ENCODE results near the gene PATJ. TPM values are rescaled to one million over a fixed set of nuclear protein-coding genes. Genes with fewer than 3 reads are reported as not detected.

Gene PATJ
- total RNA-seq, 1 experiment from 2014 or later: 72.2 TPM

- intact Hi-C loops (cut with micrococcal nuclease; ENCODE audit: unreplicated experiment): no loop called here
- Mint-ChIP-seq H3K36me3 (ENCODE audit: insufficient read depth, unreplicated experiment) (no peaks in the 10 kb centered on the region), H3K27ac (ENCODE audit: unreplicated experiment) (no peak overlapping the region), H3K4me1 (ENCODE audit: low read depth, unreplicated experiment) (no peaks in the 10 kb centered on the region), H3K27me3 (ENCODE audit: unreplicated experiment) (peaks cover 7% of the 10 kb centered on the region), H3K9me3 (ENCODE audit: low read depth, unreplicated experiment) (peaks cover 4% of the 10 kb centered on the region), H3K4me3 (ENCODE audit: low read depth, unreplicated experiment) (no peak overlapping the region)
- no peak for TF ChIP-seq CTCF (IDR thresholded peaks at IDR 0.05; ENCODE audit: unreplicated experiment)
- no TSS peak for BruUV-seq (replicated peaks)
- CTCF ChIA-PET: interaction anchor here (0.7 kb wide), 1 partner anchor 82 kb away, joined by 3 read pairs; no protein-coding TSS in a partner anchor
- no peak for DNase-seq
Measured at GRCh38 chr1:62198069-62198780, 455.9 kb downstream of the PATJ start.

- Mint-ChIP-seq H3K27ac (ENCODE audit: unreplicated experiment) (no peak overlapping the region), H3K4me3 (ENCODE audit: low read depth, unreplicated experiment) (no peak overlapping the region), H3K36me3 (ENCODE audit: insufficient read depth, unreplicated experiment) (no peaks in the 10 kb centered on the region), H3K4me1 (ENCODE audit: low read depth, unreplicated experiment) (no peaks in the 10 kb centered on the region), H3K27me3 (ENCODE audit: unreplicated experiment) (peaks cover 5% of the 10 kb centered on the region), H3K9me3 (ENCODE audit: low read depth, unreplicated experiment) (peaks cover 4% of the 10 kb centered on the region)
- no TSS peak for BruUV-seq (replicated peaks)
- CTCF ChIA-PET: no interaction called here
- intact Hi-C loops (cut with micrococcal nuclease; ENCODE audit: unreplicated experiment): no loop called here
- DNase-seq: no peak
- TF ChIP-seq CTCF (IDR thresholded peaks at IDR 0.05; ENCODE audit: unreplicated experiment): no peak
Measured at GRCh38 chr1:62198781-62199125, 456.5 kb downstream of the PATJ start.

GRCh38 chr1:62207187-62207586 lies 464.9 kb downstream of the PATJ start:
- intact Hi-C loops (cut with micrococcal nuclease; ENCODE audit: unreplicated experiment): no loop called here
- no TSS peak for BruUV-seq (replicated peaks)
- TF ChIP-seq CTCF (IDR thresholded peaks at IDR 0.05; ENCODE audit: unreplicated experiment): no peak
- Mint-ChIP-seq H3K4me3 (ENCODE audit: low read depth, unreplicated experiment) (no peak overlapping the region), H3K9me3 (ENCODE audit: low read depth, unreplicated experiment) (peaks cover 11% of the 10 kb centered on the region), H3K27ac (ENCODE audit: unreplicated experiment) (no peak overlapping the region), H3K27me3 (ENCODE audit: unreplicated experiment) (no peaks in the 10 kb centered on the region), H3K4me1 (ENCODE audit: low read depth, unreplicated experiment) (no peaks in the 10 kb centered on the region), H3K36me3 (ENCODE audit: insufficient read depth, unreplicated experiment) (no peaks in the 10 kb centered on the region)
- no peak for DNase-seq
- CTCF ChIA-PET: no interaction called here

- intact Hi-C loops (cut with micrococcal nuclease; ENCODE audit: unreplicated experiment): no loop called here
- Mint-ChIP-seq H3K9me3 (ENCODE audit: low read depth, unreplicated experiment) (peaks cover 11% of the 10 kb centered on the region), H3K4me3 (ENCODE audit: low read depth, unreplicated experiment) (no peak overlapping the region), H3K4me1 (ENCODE audit: low read depth, unreplicated experiment) (no peaks in the 10 kb centered on the region), H3K27me3 (ENCODE audit: unreplicated experiment) (no peaks in the 10 kb centered on the region), H3K27ac (ENCODE audit: unreplicated experiment) (no peak overlapping the region), H3K36me3 (ENCODE audit: insufficient read depth, unreplicated experiment) (no peaks in the 10 kb centered on the region)
- no peak for TF ChIP-seq CTCF (IDR thresholded peaks at IDR 0.05; ENCODE audit: unreplicated experiment)
- BruUV-seq (replicated peaks): no TSS peak
- DNase-seq: no peak
- CTCF ChIA-PET: no interaction called here
Measured at GRCh38 chr1:62208087-62208486, 465.8 kb downstream of the PATJ start.

Measured in Calu3 (cell line).